GM19351 (cell line): Measurements from ENCODE around the gene AGAP1.
"Not testable (repeated sequence)": the region's sequence is repeated elsewhere in the genome, so short reads cannot be mapped to it uniquely, and the experiment has no call there.

Experiments used
- ATAC-seq: cut with Tn5 transposase; IDR thresholded peaks from one replicate; pipeline ENCODE4 v1.9.1; 2021; ENCODE audit warnings: mild to moderate bottlenecking, moderate library complexity; ENCODE audit not compliant: unreplicated experiment

Gene AGAP1

DNA sequence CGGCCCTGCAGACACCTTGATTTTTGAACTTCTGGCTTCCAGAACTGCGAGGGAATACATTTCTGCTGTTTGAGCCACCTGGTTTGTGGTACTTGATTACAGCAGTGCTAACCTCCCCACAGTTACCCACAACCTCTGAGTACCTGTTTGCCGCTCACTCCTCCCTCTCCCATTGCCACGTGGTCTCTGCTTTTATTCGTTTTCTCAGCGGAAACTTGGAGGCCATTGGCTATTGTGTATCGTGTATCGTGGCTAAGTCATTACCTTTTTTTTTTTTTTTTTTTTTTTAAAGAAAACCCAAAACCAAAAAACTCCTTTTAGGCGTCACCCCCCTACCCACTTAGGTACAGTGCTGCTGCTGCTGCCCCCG is 90.8 kb downstream of the AGAP1 start:
- ATAC-seq, result no peak

DNA sequence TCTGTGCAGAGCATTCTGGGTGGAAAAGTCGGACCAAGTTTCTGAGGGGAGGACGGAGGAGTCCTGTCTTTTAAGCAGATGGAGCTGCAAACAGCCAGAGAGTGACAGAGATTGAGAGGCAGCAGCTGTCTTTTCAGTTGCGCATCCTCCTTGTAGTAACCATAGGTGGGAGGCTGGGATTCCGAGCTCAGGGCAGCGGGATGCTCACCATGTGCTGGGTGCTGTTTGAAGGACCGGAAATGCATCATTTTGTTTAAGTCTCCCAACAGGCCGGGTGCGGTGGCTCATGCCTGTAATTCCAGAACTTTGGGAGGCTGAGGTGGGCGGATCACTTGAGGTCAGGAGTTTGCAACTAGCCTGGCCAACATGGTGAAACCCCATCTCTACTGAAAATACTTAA is 93.4 kb downstream of the AGAP1 start:
- ATAC-seq, result no peak

DNA sequence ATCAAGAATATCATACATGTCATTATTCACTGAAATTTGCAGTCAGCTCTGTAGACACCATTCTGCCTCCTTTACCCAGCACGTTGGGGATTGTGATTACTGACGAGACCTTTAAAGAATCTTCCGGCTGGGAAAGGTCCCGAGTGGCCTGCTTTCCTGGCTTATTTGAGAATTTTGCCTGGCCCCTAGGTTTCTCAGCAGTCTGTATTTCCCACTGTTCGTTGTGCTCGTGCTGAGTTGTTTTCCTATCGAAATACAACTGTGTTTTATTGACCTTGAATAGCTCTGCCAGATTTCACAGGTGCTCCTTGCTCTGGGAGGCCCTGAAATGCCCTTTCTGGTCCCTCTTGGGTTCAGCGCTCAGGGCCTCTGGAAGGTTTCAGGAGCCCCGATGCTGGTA is 94.9 kb downstream of the AGAP1 start:
- no peak for ATAC-seq

DNA sequence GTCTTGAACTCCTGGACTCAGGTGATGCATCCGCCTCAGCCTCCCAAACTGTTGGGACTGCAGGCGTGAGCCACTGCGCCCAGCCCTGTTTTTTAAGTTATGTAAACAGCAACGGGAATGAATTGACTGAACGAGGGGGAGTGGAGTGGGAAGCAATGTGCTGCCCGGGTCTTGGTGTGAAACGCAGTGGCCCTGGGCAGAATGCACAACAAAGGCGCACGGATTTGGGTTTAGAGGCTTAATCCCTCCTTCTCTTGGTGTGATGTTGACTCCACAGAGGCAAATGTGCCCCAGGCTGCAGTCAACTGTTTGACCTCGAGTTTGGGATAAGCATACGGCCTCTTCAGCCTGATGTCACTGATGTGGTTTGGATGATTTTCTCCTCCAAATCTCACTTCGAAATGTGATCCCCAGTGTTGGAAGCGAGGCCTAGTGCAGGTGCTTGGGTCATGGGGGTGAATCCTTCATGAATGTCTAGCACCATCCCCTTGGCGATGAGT is 97.4 kb downstream of the AGAP1 start:
- ATAC-seq, result no peak

DNA sequence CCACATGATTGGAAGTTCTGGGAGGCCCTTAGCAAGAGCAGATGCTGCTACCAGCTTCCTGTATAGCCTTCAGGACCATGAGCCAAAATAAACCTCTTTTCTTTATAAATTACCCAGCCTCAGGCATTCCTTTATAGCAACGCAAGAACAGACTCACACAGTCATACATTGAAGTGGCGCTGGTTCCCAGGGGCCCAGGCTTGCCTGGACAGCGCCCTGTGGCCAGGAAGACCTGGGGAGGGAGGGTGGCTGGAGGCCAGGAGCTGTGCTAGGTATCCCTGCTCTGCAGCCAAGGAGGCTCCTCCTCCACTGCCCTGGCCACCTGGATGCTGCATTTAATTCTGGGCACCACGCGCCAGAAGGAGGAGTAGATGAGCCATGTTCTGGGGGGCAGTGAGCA is 98.1 kb downstream of the AGAP1 start:
- no peak for ATAC-seq

DNA sequence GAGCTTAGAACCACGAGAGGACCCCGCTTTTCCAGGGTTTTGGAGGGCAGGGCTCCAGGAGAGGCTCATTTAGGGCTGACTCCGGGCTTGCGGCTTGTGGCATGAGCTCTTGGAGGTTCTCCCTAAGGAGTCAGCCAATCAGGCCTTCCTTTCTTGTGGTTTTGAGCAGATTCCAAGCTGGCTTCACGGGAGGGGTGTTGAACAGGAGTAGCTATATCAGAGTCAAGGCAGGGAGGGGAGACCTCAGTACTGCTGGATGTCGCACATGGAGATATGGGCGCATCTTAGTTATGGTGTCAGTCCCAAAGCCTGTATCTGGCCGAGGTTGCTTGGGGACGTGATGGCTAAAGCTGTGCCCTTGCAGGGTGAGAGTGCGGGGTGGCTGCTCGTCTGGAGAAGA is 98.6 kb downstream of the AGAP1 start:
- ATAC-seq, result no peak

DNA sequence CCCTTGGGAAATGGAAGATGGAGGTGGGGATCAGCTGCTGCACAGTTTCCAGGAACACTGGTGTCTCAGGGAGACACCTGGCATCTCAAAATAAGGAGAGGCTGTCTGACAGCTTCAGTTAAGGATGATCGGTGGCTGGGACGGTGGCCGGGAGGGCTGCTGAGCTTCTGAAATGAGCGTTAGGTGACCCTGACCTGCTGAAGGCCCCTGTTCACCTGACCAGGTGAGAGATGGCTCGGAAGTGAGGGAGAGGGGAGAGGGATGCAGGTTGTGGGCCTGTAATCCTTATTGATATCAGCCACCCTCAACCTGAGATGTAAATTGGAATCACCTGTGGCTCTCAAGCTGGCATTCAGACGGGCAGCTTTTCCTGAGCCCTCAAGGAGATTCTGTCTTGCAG is 99.0 kb downstream of the AGAP1 start:
- ATAC-seq, result no peak

DNA sequence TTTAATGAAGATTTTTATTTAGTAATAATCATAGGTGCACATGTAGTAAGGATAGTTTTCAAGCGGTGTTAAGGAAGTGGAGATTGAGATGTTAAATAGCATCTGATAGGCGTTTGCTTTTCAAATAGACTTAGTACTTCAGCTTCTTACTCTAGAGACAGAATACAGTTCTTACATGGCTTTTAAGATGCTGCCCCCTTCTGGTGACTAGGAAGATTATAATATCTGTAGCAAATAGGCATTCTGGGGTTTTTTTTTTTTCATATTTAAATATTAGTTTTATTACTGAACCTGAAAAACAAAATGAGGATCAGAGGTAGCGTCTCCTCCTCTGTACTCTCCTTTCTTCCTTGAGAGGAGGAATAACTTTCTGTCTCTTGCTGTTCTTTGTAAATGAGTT is 100.2 kb downstream of the AGAP1 start:
- no peak for ATAC-seq

DNA sequence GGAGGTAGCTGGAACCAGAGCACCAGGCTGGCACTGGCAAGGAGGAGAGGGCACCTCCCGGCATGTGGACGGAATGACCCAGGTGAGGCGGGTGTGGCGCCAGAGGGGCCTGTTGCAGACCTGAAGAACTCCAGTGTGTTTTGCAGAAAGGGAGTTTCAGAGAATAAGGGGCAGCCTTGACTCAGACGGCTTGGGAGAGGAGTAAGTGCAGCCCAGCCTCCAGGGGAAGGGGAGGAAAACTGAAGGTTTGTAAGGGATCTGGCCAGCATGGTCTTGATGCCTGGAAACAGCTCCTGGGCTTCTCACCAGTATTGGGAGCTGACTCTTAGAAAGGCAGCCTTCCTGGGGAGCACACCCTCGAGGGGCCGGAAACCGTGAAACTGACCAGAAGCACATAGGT is 101.1 kb downstream of the AGAP1 start:
- ATAC-seq, result no peak

DNA sequence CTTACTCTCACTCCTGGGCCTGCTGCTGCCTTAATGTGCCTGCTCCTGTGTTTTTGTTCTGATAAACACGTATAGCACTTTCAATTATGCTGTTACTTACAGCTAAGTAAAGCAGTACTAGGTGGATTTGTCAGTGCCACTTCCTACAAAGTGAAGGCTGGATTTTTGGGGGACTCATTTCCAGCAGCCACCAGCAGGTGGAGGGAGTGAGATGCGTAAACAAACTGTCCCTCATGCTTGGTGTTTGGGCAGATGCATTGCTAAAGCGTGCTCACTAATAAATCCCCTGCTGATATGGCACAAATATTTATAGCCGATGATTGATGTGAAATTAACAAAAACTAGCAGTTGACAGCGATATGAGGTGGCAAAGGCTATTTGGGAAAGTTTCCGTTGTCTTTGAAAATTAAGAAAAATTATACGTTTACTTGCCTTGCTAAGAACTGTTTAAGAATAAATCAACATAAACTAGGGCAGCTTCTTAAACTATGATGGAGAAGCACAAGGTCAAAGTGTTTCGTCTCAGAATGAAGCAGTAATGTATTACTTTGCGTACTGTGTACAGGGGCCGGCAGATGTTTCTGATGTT is 101.7 kb downstream of the AGAP1 start:
- ATAC-seq, result no peak

DNA sequence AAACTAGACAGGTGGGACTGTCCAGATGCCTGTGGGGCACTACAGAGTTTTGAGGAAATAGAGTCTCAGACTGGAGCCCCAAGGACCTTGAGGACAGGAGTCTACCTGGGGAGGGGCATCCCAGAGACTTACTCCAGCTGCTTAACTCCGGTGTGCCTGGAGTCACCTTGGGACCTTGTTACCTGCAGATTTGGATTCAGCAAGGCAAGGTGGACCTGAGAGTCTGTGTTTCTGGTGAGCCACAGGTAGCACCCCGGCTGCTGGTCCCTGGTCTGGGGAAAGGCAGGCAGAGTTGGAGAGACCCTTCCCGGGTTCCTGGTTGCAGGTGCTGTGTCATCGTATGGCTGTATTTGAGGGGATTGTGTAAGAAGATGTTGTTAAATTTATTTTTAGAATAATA is 102.4 kb downstream of the AGAP1 start:
- ATAC-seq, result no peak

DNA sequence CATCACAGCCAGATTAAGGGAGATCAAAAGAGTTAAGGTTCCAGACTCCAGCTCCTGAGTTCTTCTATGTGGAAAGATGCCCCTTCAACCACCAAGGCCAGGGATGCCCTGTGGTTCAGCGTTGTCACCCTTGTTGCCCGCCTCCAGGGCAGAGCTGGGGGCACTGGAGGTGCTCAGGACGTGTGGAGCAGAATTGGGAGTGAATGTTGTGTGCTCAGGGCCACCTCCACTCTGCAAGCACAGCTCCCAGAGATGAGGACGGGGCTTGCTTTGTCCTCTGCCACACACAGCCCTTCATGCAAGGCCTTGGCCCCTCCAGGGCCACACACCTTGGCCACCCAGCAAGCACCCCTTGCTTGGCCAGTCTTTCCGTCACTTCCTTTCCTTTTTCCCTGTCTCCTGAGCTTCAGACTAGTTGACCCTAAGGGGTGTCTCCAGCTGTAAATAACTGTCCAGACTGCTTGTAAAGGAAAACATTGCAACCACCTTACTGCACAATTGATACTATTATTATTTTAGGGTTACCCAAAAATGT is 103.3 kb downstream of the AGAP1 start:
- ATAC-seq, result no peak

DNA sequence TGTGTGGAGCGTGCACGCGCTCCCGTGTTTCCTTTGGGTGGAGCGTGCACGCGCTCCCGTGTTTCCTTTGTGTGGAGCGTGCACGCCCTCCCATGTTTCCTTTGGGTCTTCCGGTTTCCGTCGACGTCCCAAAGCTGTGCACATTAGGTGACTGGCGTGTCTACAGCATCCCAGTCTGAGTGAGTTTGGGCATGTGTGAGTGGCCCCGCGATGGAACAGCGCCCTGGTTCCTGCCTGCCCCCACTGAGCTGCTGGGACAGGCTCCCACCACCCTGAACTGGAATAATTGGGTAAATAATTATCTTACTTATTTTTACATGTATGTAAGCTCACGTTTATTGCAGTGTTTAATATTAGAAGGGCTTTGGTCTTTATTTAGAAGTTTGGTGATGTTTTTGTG is 104.2 kb downstream of the AGAP1 start:
- ATAC-seq, result no peak

DNA sequence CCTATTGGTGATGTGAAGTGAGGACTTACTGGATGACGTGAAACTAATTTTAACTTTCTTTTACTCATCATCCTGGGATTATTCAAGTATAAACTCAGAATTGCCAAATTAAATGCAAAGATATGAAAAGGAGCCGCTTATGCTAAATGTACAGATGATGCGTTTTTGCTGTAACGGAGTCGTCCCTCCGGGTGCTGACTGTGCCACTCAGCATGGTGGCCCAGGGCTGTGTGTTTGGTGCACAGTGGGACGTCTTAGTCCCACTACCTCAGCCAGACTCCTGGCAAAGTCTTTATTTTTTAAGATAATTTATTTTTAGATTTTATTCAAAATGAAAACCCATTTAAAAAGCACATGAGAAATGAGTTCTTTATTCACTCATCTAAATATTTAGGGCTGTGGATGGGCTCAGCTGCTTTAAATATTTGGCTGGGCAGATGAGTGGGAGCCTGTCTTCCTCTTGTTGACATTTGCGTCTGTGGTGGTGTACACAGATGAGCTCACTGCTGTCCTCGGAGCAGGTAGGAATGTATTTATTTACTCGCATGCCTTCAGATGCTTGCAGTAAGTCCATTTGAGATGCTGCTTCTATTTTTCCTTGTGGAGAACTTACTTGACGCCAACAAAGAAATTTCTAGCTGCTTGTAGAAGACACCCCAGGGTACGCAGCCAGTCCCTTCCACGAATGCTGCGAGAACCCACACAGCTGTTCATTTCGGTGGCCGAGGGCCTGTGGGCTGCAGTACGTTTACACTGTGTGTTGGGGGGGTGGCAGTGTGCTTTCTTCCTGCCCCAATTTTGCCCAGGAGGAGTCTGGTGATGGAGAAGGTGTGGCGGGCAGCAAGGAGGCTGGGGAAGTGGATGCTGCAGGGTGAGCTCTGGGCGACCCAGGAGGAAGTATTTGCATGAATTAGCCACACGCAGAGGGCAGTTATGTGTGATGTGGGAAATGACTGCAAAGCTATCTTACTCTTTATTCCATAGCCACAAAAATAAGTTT is 105.0 kb downstream of the AGAP1 start:
- no peak for ATAC-seq

DNA sequence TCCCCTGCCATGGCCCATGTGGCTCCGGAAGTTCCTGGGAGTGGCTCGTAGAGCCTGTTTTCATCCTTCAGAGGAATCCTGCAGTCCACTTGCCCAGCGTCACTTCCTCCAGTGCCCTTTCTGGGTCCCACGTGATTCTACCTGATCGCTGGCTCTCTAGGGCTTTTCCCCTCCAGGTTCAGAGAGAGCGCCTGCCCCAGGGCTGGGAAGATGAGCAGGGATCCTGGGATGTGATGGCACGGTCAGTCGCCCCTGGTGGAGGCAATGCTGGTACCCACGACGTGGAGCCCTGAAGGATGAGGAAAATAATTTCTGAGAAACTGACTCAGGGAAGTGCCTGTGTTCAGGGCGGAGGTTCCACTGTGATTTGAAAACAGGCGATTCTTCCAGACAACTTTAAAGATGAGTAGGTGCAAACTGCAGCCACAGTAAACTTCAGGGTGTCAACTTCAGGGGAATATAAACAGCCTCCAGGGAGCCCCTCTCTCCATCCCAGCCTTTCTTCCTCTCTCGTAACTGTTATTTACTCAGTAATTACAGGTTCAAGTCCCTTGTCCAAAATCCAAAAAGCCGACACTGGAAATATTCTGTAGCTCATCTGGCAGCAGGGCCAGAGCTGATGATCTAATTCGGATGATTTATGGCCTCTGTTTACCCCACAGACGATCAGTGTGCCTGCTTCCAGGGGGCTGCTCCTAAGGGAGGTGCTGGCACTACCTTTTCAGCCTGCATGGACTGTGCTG is 105.9 kb downstream of the AGAP1 start:
- no peak for ATAC-seq

DNA sequence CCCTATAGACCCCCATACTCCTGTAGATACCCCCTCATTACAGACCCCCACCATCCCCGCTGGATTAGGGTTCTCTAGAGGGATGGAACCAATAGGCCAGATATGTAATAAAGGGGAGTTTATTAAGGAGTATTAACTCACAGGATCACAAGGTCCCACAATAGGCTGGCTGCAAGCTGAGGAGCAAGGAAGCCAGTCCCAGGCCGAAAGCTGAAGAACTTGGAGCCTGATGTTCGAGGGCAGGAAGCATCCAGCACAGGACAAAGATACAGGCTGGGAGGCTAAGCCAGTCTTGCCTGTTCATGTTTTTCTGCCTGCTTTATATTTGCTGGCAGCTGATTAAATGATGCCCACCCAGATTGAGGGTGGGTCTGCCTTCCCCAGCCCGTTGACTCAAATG is 106.6 kb downstream of the AGAP1 start:
- no peak for ATAC-seq

DNA sequence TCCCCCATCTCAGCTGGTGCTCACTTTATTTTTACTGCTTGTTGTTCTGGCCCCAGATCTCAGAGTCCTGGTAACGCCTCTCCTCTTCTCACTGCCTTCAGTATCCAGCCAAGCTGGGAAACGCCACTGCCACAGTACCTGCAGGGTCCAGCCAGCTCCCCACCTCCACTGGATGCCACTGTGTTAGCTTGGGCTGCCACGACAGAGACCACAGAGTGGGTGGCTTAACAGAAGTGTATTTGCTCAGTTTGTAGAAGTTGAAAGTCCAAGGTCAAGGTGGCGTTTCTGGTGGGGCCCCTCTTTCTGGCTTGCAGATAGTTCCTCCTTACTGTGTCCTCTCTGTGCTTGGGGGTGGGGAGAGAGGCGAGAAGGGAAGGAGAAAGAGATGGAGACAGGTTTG is 107.1 kb downstream of the AGAP1 start:
- ATAC-seq, result no peak

DNA sequence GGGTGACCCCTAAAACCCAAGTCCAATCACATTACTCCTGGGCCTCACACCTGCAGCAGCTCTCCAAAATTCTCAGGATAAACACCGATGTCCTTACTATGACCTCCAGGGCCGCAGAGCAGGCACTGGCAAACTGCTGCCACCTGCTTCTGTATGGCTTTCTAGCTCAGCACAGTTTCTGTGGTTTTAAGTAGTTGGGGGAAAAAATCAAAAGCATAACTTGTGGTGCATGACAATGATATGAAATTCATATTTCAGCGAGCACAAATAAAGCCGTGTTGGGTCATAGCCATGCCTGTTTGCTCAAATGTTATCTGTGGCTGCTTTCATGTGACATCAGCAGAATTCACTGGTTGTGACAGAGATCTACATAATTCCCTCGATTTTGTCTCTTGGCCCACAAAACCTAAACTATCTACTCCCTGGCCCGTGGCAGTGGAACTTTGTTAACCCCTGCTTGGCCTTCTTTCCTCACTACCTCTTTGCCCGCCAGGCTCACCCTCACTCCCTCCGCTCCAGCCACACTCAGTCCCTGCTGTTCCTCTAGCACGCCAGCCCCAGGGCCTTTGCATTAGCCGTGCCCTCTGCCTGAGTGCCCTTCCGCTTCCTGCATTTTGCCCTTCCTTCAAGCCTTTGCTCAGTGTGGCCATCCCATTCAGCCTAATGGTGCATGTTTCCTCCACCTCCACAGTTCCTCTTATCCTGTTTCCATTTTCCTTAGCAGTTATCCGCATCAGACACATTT is 108.3 kb downstream of the AGAP1 start:
- ATAC-seq, result no peak

DNA sequence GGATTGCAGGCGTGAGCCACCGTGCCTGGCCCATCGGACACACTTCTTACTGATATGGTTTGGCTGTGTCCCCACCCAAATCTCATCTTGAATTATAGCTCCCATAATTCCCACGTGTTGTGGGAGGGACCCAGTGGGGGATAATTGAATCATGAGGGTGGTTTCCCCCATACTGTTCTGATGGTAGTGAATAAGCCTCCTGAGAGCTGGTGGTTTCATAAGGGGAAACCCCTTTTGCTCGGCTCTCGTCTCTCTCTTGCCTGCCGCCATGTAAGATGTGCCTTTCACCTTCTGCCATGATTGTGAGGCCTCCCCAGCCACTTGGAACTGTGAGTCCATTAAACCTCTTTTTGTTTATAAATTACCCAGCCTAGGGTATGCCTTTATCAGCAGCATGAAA is 109.1 kb downstream of the AGAP1 start:
- not testable (repeated sequence) for ATAC-seq

DNA sequence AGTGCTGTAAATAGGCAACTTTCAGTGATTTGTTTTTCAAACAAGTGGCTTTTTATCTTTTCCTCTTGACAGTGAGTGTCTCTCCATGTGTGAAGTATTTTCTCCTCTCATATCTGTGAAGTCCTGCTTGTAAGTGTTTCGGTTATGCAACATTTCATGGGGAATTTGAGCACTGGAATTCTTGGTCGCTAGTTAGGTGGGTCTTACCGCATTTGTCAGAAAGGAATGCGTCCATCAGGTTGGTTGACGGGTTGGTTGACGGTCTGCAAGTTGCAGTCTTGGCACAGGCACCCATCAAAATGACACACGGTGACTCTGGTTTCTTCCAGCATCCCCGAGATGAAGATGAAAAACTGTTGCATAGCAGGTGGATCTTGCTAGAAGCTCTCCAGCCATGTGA is 109.8 kb downstream of the AGAP1 start:
- no peak for ATAC-seq
